Trophoblast cell (in vitro differentiated cells and primary cell): ENCODE measurements around the gene AJAP1.

Experiments
- DNase-seq, 2 donors: peaks; one replicate each; pipeline ENCODE4 v3.0.0-alpha.2; 2016
- H2AFZ ChIP-seq: 2 replicates; pipeline ENCODE4 v1.6.1; 2013; ENCODE audit warnings: low read length, moderate library complexity, mild to moderate bottlenecking; ENCODE audit not compliant: insufficient read depth, poor library complexity
- H2AK5ac ChIP-seq: 2 replicates; pipeline ENCODE4 v1.6.1; 2013; ENCODE audit warnings: mild to moderate bottlenecking, low read length
- H2BK120ac ChIP-seq: 2 replicates; pipeline ENCODE4 v1.6.1; 2013; ENCODE audit warnings: low read length, mild to moderate bottlenecking, moderate library complexity; ENCODE audit not compliant: insufficient read depth, poor library complexity
- H2BK12ac ChIP-seq: 2 replicates; pipeline ENCODE4 v1.6.1; 2013; ENCODE audit warnings: mild to moderate bottlenecking, low read length, moderate library complexity
- H2BK5ac ChIP-seq: 2 replicates; pipeline ENCODE4 v1.6.1; 2013; ENCODE audit warnings: low read length, low read depth, moderate library complexity, mild to moderate bottlenecking; ENCODE audit not compliant: poor library complexity
- H3K14ac ChIP-seq: 2 replicates; pipeline ENCODE4 v1.6.1; 2013; ENCODE audit warnings: mild to moderate bottlenecking, low read length
- H3K18ac ChIP-seq: 2 replicates; pipeline ENCODE4 v1.6.1; 2013; ENCODE audit warnings: mild to moderate bottlenecking, low read length
- H3K23ac ChIP-seq: 2 replicates; pipeline ENCODE4 v1.6.1; 2013; ENCODE audit warnings: low read length
- H3K27ac ChIP-seq: 2 replicates; pipeline ENCODE4 v1.5.1; 2013; ENCODE audit warnings: low read depth, mild to moderate bottlenecking, inconsistent platforms, low read length, moderate library complexity
- H3K27me3 ChIP-seq: 2 replicates; pipeline ENCODE4 v1.6.1; 2013; ENCODE audit warnings: inconsistent platforms, mild to moderate bottlenecking, low read length, moderate library complexity; ENCODE audit not compliant: insufficient read depth
- H3K36me3 ChIP-seq, 2 experiments: 1 replicate in 1 of 2; 2 replicates in 1 of 2; pipeline ENCODE4 v1.6.1; 2013; ENCODE audit warnings: low read length in 2 of 2, mild to moderate bottlenecking in 2 of 2, moderate library complexity in 1 of 2; ENCODE audit not compliant: insufficient read depth in 2 of 2, control insufficient read depth in 1 of 2
- H3K4ac ChIP-seq: 2 replicates; pipeline ENCODE4 v1.6.1; 2013; ENCODE audit warnings: low read depth, mild to moderate bottlenecking, low read length, moderate library complexity
- H3K4me1 ChIP-seq, 2 experiments: 1 replicate in 1 of 2; 2 replicates in 1 of 2; pipeline ENCODE4 v1.6.1; 2013; ENCODE audit warnings: low read length in 2 of 2, mild to moderate bottlenecking in 2 of 2, moderate library complexity in 1 of 2; ENCODE audit not compliant: insufficient read depth in 2 of 2, control insufficient read depth in 1 of 2
- H3K4me2 ChIP-seq: 2 replicates; pipeline ENCODE4 v1.6.1; 2013; ENCODE audit warnings: inconsistent platforms, mild to moderate bottlenecking, low read length, moderate library complexity
- H3K4me3 ChIP-seq: 2 replicates; pipeline ENCODE4 v1.5.1; 2013; ENCODE audit warnings: mild to moderate bottlenecking, low read depth, low read length, inconsistent platforms
- H3K79me1 ChIP-seq: one replicate; pipeline ENCODE4 v1.6.1; 2013; ENCODE audit warnings: low read length
- H3K79me2 ChIP-seq: 2 replicates; pipeline ENCODE4 v1.6.1; 2013; ENCODE audit warnings: low read length, mild to moderate bottlenecking; ENCODE audit not compliant: control insufficient read depth, insufficient read depth, poor library complexity
- H3K9ac ChIP-seq: 2 replicates; pipeline ENCODE4 v1.6.1; 2013; ENCODE audit warnings: mild to moderate bottlenecking, low read length
- H3K9me3 ChIP-seq: 2 replicates; pipeline ENCODE4 v1.6.1; 2013; ENCODE audit warnings: low read depth, mild to moderate bottlenecking, control low read depth, inconsistent platforms, low read length; ENCODE audit not compliant: insufficient read depth
- H4K12ac ChIP-seq: 2 replicates; pipeline ENCODE4 v1.6.1; 2013; ENCODE audit warnings: low read depth, mild to moderate bottlenecking, low read length, moderate library complexity
- H4K8ac ChIP-seq: 2 replicates; pipeline ENCODE4 v1.6.1; 2013; ENCODE audit warnings: low read depth, mild to moderate bottlenecking, low read length, moderate library complexity
- H4K91ac ChIP-seq: one replicate; pipeline ENCODE4 v1.6.1; 2013; ENCODE audit warnings: low read depth, mild to moderate bottlenecking, low read length, moderate library complexity
- WGBS: extraction: QIAGEN DNeasy Blood & Tissue Kit; methylation state at CpG from one replicate; pipeline ENCODE4 v1.1.7; 2013; ENCODE audit warnings: missing lambda C conversion rate; ENCODE audit not compliant: insufficient read length, insufficient coverage; ENCODE audit errors: extremely low coverage; 5-methylcytosine and 5-hydroxymethylcytosine counted together

AJAP1 gene

GRCh38 chr1:4752059-4752458 lies 97.7 kb downstream of the AJAP1 start:
- Histone ChIP-seq H3K9ac (no peak overlapping the region), H3K18ac (no peak overlapping the region), H3K4me1 (peaks cover 9 to 20% of the 10 kb centered on the region in 2 experiments), H3K4ac (no peak overlapping the region), H2BK5ac (no peak overlapping the region), H3K4me3 (no peak overlapping the region), H3K14ac (no peak overlapping the region), H2BK12ac (no peak overlapping the region), H3K79me2 (no peaks in the 10 kb centered on the region), H4K8ac (no peak overlapping the region), H3K27me3 (no peaks in the 10 kb centered on the region), H2AFZ (no peak overlapping the region), H2BK120ac (no peak overlapping the region), H4K91ac (no peak overlapping the region), H3K9me3 (no peaks in the 10 kb centered on the region), H3K36me3 (no peaks in the 10 kb centered on the region), H3K23ac (no peak overlapping the region), H3K79me1 (no peaks in the 10 kb centered on the region), H2AK5ac (no peak overlapping the region), H4K12ac (no peak overlapping the region), H3K27ac (no peak overlapping the region), H3K4me2 (no peak overlapping the region)
- WGBS: no CpG with 5 or more reads among the region's 4 CpGs
- DNase-seq: no peak

- Histone ChIP-seq H3K23ac (no peak overlapping the region), H3K18ac (no peak overlapping the region), H4K8ac (no peak overlapping the region), H3K79me2 (no peaks in the 10 kb centered on the region), H2AK5ac (no peak overlapping the region), H2BK5ac (no peak overlapping the region), H3K4ac (no peak overlapping the region), H4K91ac (no peak overlapping the region), H3K79me1 (no peaks in the 10 kb centered on the region), H3K36me3 (no peaks in the 10 kb centered on the region), H3K27ac (no peak overlapping the region), H3K4me3 (no peak overlapping the region), H3K4me1 (peaks cover 11 to 22% of the 10 kb centered on the region in 2 experiments), H4K12ac (no peak overlapping the region), H3K27me3 (no peaks in the 10 kb centered on the region), H2BK12ac (no peak overlapping the region), H3K9me3 (no peaks in the 10 kb centered on the region), H2AFZ (no peak overlapping the region), H3K9ac (no peak overlapping the region), H3K4me2 (no peak overlapping the region), H3K14ac (no peak overlapping the region), H2BK120ac (no peak overlapping the region)
- no CpG with 5 or more reads among the region's 2 CpGs for WGBS
- no peak for DNase-seq
These were observed 100.4 kb downstream of the AJAP1 start for GRCh38 chr1:4754816-4755215.

- no peak overlapping the region for H3K4me3 ChIP-seq
- H3K27ac ChIP-seq: no peak overlapping the region
- no peak overlapping the region for H3K14ac ChIP-seq
- H3K79me2 ChIP-seq: no peaks in the 10 kb centered on the region
- no peak overlapping the region for H3K18ac ChIP-seq
- peaks cover 11 to 22% of the 10 kb centered on the region in 2 experiments for H3K4me1 ChIP-seq
- no peak for DNase-seq
- no peak overlapping the region for H2AFZ ChIP-seq
- H3K9me3 ChIP-seq: no peaks in the 10 kb centered on the region
- no peak overlapping the region for H4K12ac ChIP-seq
- no peak overlapping the region for H3K4ac ChIP-seq
- no peak overlapping the region for H2BK120ac ChIP-seq
- no peaks in the 10 kb centered on the region for H3K36me3 ChIP-seq
- H4K91ac ChIP-seq: no peak overlapping the region
- H3K4me2 ChIP-seq: no peak overlapping the region
- H3K27me3 ChIP-seq: no peaks in the 10 kb centered on the region
- no peak overlapping the region for H3K23ac ChIP-seq
- no peak overlapping the region for H2BK5ac ChIP-seq
- no CpG with 5 or more reads among the region's 8 CpGs for WGBS
- H2BK12ac ChIP-seq: no peak overlapping the region
- H2AK5ac ChIP-seq: no peak overlapping the region
- H3K9ac ChIP-seq: no peak overlapping the region
- no peaks in the 10 kb centered on the region for H3K79me1 ChIP-seq
- no peak overlapping the region for H4K8ac ChIP-seq
These were observed 101.0 kb downstream of the AJAP1 start for GRCh38 chr1:4755301-4755845.

GRCh38 chr1:4755864-4756504 lies 101.6 kb downstream of the AJAP1 start:
- Histone ChIP-seq H3K9me3 (peaks cover under 1% of the 10 kb centered on the region), H4K8ac (no peak overlapping the region), H3K14ac (no peak overlapping the region), H3K79me2 (no peaks in the 10 kb centered on the region), H3K79me1 (no peaks in the 10 kb centered on the region), H3K27ac (no peak overlapping the region), H4K12ac (no peak overlapping the region), H3K18ac (no peak overlapping the region), H4K91ac (no peak overlapping the region), H3K4ac (no peak overlapping the region), H3K4me2 (no peak overlapping the region), H2AK5ac (no peak overlapping the region), H2BK5ac (no peak overlapping the region), H3K36me3 (no peaks in the 10 kb centered on the region), H3K23ac (no peak overlapping the region), H2BK12ac (no peak overlapping the region), H3K9ac (no peak overlapping the region), H3K4me1 (peaks cover 11 to 26% of the 10 kb centered on the region in 2 experiments), H3K27me3 (no peaks in the 10 kb centered on the region), H2AFZ (no peak overlapping the region), H2BK120ac (no peak overlapping the region), H3K4me3 (no peak overlapping the region)
- DNase-seq: no peak
- WGBS: no CpG with 5 or more reads among the region's 8 CpGs
